HPDE6-E6E7 (cell line): ENCODE results near the gene BCR.

Experiments
- DNase-seq: peaks from one replicate; pipeline ENCODE4 v3.0.0; 2011; ENCODE audit warnings: missing footprints; ENCODE audit errors: extremely low spot score

The BCR gene

DNA sequence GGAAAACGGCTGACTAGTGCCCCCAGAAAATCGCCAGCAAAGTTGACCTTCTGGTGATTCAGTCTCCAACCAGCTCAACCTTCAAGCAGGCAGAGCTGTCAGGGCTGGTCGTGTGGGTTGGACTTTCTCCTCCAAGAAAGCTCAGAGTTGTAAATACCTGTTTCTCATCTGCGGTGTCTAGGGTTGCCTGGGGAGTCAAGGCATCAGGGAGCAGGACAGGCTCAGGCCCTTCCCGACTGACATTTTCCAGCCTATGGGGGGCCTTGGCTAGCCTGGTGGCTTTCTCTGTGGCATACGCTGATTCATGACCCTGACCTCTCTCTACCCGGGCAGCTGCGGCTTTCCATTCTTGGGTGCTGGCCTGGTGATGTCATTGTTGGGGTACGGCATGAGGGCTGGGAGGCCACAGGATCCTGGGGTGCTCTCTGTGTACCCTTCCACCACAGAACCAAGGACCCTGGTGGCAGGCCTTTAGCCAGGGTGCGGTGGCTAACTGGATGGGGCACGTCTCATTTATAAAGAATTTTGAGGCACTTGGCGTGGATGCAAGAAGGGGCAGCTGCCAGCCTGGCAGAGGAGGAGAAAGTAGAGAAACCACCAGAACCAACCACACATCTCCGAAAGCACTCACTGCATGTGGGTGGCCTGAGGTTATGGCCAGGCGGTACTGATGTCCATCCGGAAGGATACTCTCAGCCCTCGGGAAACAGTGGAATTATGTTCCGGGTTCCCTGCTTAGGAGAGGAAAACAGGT lies 64.9 kb downstream of the BCR start:
- peak; percentile 45 for DNase-seq

GRCh38 chr22:23245799-23246136 lies 65.5 kb downstream of the BCR start:
- no peak for DNase-seq

GRCh38 chr22:23246982-23247766 lies 66.9 kb downstream of the BCR start:
- DNase-seq = no peak

GRCh38 chr22:23248583-23248982 lies 68.3 kb downstream of the BCR start:
- peak; percentile 47 for DNase-seq

GRCh38 chr22:23250056-23250784 lies 69.9 kb downstream of the BCR start:
- DNase-seq = no peak

- no peak for DNase-seq
These were observed 70.6 kb downstream of the BCR start for GRCh38 chr22:23250785-23251363.

- peak; percentile 26 for DNase-seq
These were observed 71.3 kb downstream of the BCR start for GRCh38 chr22:23251445-23252093.

- DNase-seq = no peak
These were observed 73.3 kb downstream of the BCR start for GRCh38 chr22:23253475-23254055.

DNA sequence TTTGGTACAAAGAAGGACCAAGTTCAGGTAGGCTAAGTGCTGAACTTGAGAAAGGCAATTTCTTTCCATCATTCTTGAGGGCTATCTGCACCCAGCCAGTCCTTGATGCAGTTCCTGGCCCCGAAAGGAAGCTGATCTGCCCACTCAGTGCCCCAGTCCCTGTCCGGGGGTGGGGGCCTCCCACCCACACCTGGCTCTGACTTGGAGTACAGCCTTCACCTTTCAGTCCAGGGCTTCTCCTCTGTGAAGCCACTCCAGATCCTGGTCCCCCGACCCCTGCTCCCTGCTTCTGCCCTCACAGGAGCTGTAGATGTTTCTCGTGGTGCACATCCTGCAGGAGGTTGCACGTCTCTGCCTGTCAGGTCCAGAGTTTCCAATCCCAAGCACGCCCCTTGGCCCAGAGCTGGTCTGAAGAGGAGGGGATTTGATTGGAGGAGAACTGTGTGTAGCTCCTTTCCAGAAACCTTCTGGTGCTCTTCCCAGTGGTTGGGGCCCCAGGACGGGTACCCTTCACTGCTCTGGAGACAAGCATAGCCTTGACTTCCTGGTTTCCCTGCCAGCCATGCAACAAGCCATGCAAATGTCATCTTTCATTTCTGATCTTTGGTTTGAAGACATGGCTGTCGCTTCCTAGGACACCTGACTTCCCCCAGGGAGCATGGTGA lies 75.3 kb downstream of the BCR start:
- DNase-seq = no peak

DNA sequence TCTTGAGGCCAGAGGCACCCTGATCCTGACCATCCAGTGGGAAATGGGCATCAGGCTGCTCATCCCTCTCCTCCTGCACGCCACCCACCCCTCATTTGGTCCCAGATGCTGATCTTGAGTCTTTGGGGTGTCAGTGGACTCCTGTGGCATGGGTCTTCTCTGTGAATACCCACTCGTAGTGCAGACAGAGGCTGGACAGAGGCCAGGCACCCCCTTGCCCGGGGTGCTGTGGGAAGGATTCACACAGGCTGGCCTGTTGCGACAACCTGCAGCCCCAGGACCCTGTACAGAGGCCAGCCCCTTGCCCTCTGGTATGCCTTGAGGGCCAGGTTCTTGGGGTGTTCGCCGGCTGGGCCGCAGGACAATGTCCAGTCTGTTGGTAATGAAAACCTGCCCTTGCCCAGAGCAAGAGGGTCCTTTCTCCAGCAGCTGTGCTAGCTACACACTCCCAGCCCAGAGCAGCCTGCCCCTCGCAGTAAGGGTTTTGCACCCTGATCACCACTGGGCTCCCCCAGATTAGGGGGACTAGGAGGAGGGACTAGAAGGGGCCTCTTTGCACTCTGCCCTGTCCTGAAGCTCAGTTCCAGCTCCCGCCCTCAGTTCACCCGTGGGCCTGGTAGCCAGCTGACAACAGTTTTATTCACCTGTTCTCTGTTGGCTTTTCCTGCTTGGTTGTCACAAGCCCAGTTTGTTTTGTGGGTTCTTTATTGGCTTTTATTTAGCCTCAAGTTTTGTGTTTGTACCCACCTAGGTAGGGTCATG lies 76.0 kb downstream of the BCR start:
- DNase-seq = no peak

GRCh38 chr22:23256986-23257888 lies 76.9 kb downstream of the BCR start:
- no peak for DNase-seq

DNA sequence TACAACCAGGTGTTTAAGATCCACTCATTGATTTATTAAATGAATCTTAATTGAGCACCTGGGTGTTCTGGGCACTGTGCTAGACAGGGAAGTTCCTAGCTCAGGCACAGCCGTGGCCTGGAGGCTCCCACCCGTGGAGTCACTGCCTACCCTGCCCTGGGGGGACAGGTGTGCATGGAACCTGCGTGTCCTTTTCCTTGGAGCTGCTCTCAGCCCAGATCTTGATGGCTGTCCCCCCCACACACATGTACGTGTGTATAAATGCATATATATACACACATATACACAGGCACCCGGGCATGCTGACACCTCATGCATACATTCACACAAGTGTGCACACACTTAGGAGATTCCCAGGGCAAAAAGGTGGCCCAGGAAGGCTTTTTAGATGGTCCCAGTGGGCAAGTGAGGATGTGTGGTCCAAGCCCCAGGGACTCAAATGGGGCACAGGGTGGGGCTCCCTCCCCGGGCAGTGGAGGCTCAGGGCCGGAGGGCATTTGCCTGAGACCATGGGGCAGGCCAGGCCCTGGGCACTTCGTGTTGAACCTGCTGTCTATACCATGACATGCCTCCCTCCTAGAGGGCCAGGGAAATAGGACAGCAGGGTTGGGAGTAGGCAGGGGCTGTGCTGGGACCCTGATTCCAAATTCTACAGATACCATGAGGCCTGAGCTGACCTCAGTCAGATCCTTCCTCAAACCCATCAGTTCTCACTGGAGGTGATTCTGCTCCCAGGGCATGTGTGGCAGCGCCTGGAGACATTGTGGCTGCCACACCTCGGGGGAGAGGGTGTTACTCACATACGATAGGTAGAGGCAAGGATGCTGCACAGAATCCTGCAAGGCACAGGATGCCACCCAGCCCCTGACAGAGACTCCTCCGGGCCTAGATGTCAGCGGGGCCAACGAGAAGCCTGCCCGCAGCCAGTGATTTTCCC lies 77.8 kb downstream of the BCR start:
- DNase-seq = no peak

GRCh38 chr22:23258826-23259170 lies 78.5 kb downstream of the BCR start:
- no peak for DNase-seq

DNA sequence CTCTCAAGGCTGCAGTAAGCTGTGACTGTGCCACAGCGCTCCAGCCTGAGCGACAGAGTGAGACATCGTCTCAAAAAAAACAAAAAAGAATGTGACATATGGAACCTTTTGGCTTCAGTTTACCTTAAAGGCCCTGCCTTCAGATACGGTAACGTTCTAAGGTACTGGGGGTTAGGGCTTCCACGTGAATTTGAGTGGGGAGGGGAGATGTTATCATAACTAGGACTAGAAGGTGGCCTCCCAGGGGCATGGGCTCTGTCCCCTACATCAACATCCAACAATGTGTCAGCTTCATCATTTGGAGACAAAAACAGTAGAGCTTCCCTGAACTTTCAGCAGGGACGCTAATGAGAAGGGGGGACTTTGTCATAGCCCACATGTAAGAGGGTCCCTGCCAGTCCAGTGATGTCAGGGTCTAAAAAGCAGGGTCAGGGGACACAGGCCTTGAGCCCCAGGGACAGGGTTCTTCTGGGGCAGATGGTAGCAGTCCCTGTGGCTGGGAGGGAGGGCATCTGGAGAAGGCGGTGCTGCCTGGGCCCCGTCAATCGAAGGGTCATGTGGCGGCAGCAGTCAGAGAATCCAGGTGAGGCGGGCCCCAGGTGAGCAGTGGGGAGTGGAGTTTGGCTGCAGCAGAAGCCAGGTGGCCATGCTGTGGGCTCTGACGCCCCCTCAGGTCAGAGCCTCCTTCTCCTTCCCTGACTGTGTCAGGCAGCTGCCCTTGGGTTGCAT lies 79.8 kb downstream of the BCR start:
- no peak for DNase-seq

DNA sequence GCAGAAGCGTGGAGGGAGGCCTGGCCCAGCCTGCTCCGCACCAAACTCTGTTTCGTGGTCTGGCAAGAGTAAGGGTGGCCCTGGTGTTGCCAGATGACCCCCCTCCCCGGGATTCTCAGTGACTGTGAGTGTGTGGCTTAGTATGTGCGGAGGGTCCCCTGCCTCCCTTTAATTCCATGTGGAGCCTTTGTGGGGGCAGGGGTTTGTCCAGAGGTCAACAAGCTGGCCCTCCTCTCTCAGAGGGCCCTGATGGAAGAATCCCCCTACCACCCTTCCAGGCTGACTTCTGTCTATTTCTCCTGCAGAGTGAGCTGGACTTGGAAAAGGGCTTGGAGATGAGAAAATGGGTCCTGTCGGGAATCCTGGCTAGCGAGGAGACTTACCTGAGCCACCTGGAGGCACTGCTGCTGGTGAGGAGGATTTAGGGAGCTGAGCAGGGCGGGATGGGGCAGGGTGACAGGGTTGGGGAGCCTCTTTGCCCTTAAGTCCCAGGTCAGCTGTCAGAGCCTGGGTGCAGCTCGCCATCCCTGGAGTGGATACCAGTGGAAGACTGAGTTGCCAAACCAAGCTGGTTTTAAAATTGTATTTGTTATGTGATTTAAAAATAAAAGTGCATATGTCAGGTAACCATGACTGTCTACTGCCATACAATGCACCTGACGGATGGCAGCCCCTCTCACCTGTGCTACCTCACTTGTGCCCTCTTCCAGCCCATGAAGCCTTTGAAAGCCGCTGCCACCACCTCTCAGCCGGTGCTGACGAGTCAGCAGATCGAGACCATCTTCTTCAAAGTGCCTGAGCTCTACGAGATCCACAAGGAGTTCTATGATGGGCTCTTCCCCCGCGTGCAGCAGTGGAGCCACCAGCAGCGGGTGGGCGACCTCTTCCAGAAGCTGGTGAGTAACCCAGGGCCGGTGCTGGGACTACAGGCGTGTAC lies 80.6 kb downstream of the BCR start:
- DNase-seq = no peak

DNA sequence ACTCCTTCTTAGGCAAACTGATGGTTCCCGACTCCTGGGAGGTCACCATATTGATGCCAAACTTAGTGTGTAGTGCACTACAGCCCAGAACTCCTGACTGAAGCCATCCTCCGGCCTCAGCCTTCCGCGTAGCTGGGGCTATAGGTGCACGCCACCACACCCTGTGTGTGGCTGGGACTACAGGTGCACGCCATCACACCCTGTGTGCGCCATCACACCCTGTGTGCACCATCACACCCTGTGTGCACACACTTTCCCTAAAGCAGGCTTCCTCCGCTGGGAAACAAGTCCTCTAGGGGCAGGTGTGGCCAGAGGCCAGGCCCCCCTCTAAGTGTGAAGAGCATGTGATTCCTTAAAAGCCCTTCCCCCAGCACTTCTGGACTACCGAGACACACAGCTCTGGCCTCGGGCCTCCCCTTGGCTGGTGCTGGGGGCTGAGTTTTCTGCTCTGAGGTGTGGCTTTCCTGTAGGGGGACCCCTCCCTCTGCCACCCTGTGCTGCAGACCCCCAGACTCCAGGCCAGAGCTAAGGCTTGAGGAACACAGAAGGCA lies 81.7 kb downstream of the BCR start:
- DNase-seq = no peak
